OCI-LY1 (cell line): ENCODE data around the gene CDYL2.

Experiments used
- CTCF ChIP-seq: fragments of 200-600 bp; sonication (generic), shearing (Covaris generic); IDR thresholded peaks from 2 replicates; pipeline ENCODE4 v1.5.1; 2017; ENCODE audit warnings: mild to moderate bottlenecking, antibody characterized with exemption, low read length, moderate library complexity, mixed read lengths
- EZH2 ChIP-seq: fragments of 200-600 bp; sonication (generic), shearing (Covaris generic); IDR thresholded peaks from 2 replicates; pipeline ENCODE4 v1.8.0; 2017; ENCODE audit warnings: borderline replicate concordance, mixed run types, mild to moderate bottlenecking, antibody characterized with exemption, low read length, moderate library complexity, mixed read lengths

- TF ChIP-seq CTCF (no peak), EZH2 (no peak)
Observed at GRCh38 chr16:80570106-80570478, 234.3 kb downstream of the CDYL2 start.
